GM21515 (cell line): ENCODE results near the gene ZNF341.
"Not testable (repeated sequence)": the region's sequence is repeated elsewhere in the genome, so short reads cannot be mapped to it uniquely, and the experiment has no call there.

ENCODE experiments used
- ATAC-seq: cut with Tn5 transposase; IDR thresholded peaks from one replicate; pipeline ENCODE4 v1.9.1; 2021; ENCODE audit not compliant: unreplicated experiment

Gene ZNF341

DNA sequence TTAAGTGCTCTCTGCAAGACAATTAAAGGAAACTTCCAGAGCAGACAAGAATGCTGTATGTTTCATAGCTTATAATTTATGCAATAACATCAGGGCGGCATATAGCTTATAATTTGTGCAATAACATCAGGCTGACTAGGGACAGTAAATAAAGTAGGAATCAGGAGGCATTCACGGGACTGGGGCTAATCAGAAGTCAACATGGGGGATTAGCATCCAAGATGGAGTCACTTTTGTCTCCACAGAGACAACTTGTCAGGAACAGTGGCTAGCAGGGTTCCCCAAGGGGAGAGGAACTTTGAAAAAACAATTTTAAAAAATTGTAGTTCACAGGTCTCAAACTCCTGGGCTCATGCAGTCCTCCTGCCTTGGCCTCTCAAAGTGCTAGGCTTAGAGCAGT lies 3.3 kb upstream of the ZNF341 start:
- no peak for ATAC-seq

GRCh38 chr20:33729101-33729500 lies 2.7 kb upstream of the ZNF341 start:
- ATAC-seq: no peak

DNA sequence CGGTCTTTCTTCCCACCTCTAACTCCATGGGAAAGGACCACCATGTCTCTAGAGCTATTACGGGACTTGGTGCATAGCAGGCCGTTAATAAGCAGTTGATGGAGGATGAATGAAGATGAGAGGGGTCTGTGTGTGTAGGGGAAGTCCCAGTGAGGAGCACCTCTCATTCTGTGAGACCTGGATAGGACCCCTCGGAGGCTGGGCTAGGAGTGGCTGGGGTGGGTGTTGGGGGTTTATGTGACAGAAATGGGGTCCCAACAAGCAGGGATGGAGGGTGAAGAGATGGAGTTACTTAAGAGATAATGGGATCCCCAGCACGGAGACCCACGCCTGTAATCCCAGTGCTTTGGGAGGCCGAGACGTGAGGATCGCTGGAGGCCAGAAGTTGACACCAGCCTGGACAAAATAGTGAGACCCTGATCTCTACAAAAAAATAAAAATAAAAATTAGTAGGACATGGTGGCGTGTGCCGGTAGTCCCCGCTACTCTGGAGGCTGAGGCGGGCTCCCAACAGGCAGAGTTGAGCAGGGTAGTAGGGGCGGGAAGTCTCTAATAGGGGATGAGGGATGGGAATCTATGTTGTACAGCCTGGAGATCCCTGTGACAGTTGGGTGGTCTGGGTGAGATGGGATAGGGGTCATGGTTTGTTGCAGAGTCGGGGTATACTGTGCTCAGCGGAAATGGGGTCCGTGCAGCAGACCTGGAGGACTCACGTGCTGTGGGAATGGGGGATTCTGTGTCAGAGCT lies 677 bp upstream of the ZNF341 start:
- ATAC-seq: no peak

GRCh38 chr20:33732166-33732970 lies 572 bp downstream of the ZNF341 start:
- peak; percentile 56 for ATAC-seq

DNA sequence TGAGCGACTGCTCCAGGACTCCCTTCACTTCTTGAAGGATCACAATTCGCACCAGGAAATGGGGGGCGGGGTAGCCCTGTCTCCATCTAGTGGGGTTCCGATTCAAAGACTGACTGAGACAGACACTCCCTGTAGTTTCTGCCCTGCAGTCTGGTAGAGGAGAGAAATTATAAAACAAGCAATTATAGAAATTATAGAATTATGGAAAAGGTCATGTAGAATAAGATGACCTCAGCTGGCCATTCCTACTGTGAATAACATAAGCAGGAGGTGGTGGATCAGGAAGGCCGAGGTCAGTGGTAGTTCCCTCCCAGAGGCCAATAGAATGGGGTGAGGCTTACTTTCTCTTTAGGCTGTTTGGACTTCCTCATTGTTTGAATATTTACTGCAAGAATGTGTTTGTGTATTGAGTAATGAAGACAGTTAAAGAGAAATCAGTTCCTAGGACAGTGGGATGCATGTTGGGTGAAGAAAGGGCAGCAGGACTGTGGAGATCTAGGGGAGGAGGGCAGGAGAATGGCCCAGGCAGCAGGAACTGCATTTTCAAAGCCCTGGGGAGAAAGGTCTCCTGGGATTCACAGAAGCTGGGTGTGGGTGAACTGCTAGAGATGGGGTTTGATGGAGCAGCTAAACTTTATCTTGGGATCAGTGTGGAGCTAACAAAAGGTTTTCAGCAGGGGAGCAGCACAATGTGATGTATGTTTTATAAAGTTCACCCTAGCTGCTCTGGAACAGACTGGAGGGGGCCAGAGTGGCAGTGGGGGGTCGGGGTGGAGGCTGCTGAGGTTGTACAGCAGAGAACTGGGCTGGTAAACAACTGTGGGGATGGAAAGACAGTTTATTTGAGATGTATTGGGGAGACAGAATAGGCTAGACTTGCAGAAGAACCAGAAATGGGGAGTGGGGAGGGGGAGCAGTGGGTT lies 2.1 kb downstream of the ZNF341 start:
- ATAC-seq: no peak

DNA sequence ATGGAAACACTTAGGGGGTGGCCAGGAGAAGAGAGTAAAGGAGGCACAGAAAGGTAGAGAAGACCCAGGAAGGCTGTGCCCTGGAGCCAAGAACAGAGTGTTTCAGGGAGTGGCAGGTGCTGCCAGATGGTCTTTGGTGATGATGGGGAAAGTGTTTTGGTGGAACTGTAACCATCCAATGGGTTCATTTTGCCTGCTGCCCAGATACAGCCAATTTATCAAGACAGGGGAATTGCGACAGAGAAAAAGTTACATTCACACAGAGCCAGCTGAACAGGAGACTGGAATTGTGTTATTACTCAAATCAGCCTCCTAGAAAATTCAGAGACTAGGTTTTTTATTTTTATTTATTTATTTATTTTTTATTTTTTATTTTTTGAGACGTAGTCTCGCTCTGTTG lies 5.2 kb downstream of the ZNF341 start:
- ATAC-seq: no peak

- no peak for ATAC-seq
Measured at GRCh38 chr20:33739493-33739892, 7.7 kb downstream of the ZNF341 start.

GRCh38 chr20:33740189-33740588 lies 8.4 kb downstream of the ZNF341 start:
- ATAC-seq: no peak

DNA sequence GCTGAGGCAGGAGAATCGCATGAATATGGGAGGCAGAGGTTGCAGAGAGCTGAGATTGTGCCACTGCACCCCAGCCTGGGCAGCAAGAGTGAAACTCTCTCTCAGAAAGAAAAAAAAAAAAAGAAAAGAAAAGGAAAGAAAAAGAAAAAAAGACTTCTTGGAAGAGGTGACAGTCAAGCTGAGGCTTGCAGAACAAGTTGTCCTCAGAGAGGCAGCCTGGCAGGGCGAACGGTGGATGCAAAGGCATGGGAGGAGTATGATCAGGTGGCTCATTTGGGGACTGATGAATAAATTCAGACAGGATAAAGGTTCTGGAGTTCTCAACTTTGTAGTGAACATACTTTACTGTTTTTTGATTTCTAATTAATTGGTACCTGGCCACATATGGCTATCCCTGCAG lies 12.4 kb downstream of the ZNF341 start:
- ATAC-seq: no peak

GRCh38 chr20:33744773-33745385 lies 13.1 kb downstream of the ZNF341 start:
- no peak for ATAC-seq

- ATAC-seq: no peak
Measured at GRCh38 chr20:33746325-33746998, 14.7 kb downstream of the ZNF341 start.

DNA sequence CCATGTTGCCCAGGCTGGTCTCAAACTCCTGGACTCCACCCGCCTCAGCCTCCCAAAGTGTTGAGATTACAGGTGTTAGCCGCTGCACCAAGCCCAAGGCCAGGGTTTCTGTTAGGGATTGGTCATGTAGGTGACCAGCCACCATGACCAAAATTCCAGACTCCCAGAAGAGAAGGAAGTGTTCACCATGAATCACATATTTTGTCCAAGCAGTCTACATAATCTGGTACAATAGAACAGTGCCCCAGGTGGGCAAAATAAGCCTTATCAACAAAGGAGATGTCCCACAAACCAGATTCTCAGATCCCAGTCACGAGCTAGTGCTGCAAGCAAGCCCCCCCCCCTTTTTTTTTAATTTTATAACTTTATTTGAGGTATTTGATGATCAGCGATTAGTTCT lies 20.0 kb downstream of the ZNF341 start:
- ATAC-seq: no peak

DNA sequence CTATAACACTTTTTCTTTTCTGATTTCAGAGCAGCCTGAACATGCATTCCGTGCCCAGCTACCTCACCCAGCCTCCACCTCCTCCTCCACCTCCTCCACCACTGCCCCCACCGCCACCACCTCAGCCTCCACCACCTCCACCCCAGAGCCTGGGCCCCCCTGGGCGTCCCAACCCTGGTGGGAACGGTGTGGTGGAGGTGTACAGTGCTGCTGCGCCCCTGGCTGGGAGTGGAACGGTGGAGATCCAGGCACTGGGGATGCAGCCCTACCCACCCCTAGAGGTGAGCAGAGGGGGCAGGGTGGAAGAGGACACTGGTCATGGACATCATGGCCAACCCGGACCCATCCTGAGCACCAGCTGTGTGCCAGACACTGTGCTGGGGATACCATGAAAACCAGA lies 21.3 kb downstream of the ZNF341 start:
- ATAC-seq: no peak

DNA sequence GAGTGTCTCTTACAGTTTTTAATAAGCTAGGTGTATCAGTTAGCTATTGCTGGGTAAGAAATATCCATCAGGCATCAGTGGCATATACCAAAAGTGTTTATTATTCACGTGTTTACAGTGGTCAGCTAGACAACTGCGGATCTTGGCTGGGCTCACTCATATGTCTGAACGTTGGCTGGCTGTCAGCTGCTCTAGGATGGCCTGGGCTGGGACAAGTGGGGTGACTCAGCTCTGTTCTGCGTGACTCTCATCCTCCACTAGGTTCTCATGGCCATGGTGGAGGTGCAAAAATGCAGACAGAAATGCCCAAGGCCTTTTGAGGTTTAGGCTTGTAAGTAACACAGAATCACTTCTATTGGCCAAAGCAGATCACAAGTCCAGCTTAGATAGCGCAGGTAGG lies 22.0 kb downstream of the ZNF341 start:
- no peak for ATAC-seq

DNA sequence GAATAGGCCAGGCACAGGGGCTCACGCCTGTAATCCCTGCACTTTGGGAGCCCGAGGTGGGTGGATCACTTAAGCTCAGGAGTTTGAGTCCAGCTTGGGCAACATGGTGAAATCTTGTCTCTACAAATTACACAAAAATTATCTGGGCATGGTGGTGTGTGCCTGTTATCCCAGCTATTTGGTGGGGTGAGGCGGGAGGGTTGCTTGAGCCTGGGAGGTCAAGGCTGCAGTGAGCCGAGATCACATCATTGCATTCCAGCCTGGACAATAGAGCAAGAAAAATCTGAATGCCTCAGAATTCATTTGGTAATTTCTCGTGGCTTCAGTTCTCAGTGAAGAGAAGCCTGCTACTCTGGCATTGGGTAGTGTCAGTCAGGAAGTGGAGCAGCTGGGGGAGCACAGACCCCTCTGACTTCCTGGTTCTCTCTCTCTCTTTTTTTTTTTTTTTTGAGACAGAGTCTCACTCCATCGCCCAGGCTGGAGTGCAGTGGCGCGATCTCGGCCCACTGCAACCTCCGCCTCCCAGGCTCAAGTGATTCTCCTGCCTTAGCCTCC lies 24.2 kb downstream of the ZNF341 start:
- ATAC-seq: not testable (repeated sequence)

- no peak for ATAC-seq
Measured at GRCh38 chr20:33757046-33757445, 25.2 kb downstream of the ZNF341 start.

DNA sequence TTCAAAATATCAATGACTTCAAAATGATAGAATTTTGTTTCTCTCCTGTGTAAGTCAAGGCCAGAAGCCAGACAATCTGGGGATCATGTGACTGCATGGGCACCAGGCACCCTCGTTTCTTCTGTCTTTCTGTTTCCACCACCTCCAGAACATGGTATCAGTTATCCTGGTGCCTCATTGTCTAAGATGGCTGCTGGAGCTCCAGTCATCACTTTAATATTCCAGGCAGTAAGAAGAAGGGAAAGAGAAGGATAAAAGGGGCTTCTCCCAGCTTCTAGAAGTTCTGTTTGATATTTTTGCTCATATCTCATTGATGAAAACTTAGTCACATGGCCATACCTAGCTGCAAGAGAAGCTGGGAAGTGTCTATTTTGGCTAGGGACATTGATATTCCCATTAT lies 25.7 kb downstream of the ZNF341 start:
- ATAC-seq: no peak

DNA sequence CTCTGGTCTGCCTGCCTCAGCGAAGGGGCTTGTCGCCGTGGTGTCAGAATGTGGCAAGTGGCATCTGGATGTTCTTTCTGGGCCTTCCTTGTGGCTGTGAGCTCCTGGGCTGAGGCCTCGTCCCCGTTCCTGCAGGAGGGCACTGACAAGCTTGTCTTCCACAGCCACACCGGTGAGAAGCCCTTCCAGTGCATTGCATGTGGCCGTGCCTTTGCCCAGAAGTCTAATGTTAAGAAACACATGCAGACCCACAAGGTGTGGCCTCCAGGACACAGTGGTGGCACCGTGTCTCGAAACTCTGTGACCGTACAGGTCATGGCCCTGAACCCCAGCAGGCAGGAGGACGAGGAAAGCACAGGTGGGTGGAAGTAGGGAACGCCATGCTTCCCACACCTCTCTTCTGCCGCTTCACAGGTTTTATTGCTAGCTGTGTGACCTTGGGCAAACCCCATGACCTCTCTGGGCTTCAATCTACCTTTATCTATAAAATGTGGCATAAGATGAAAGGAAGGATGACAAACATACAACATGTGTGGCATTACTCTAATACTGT lies 30.0 kb downstream of the ZNF341 start:
- ATAC-seq: no peak

DNA sequence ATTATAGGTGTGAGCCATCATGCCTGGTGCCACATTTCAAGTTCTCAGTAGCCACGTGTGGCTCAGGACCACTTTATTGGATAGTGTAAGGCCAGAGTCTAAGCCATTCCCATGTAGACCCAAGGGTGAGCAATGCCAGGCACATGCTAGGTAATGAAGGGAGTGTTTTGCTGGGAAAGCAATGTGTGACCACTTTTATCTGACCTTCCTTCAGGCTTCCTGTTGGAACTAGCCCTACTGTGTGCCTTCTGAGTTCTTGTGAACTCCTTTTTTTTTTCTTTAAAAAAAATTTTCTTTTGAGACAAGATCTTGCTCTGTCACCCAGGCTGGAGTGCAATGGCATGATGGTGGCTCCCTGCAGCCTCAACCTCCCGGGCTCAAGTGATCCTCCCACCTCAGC lies 33.3 kb downstream of the ZNF341 start:
- no peak for ATAC-seq

GRCh38 chr20:33765592-33765991 lies 33.8 kb downstream of the ZNF341 start:
- no peak for ATAC-seq
